ENCODE data around the gene ANTXR2. TPM values are rescaled to one million over a fixed set of nuclear protein-coding genes. Genes with fewer than 3 reads are reported as not detected.

Gene ANTXR2
- total and polyA plus RNA-seq, 2 donors (not counting 3 experiments of a cell fraction or from before 2014, with no cell fraction given): 6.6 to 64.6 TPM

- no TSS peak for BruUV-seq (replicated peaks)
- intact Hi-C loops (cut with micrococcal nuclease): no loop called here
- peaks cover 4 to 10% of the 10 kb centered on the region in 2 experiments for H3K36me3 ChIP-seq (ENCODE audit: control insufficient read depth in 2 of 2, extremely low read depth in 1 of 2, insufficient read depth in 2 of 2, low read length in 2 of 2)
- H3K27ac ChIP-seq (ENCODE audit: insufficient read depth, low read depth, low read length): no peak overlapping the region
- no peaks in the 10 kb centered on the region for H4K20me1 ChIP-seq (replicated peaks; ENCODE audit: control insufficient read depth, extremely low read depth, insufficient read depth, low read length)
- H3K9me1 ChIP-seq (replicated peaks; ENCODE audit: control insufficient read depth, extremely low read depth, insufficient read depth, low read length): no peaks in the 10 kb centered on the region
- ChIA-PET POLR2A (no interaction called here), CTCF (no interaction called here)
- H3K79me2 ChIP-seq (ENCODE audit: control insufficient read depth, insufficient read depth, low read length): no peaks in the 10 kb centered on the region
- H3K27me3 ChIP-seq (ENCODE audit: control insufficient read depth in 2 of 2, insufficient read depth in 2 of 2, low read length in 2 of 2): no peaks in the 10 kb centered on the region
- DNase-seq (ENCODE audit: low read depth, low spot score) (no peak), FAIRE-seq (no peak)
- H3K4me3 ChIP-seq (replicated peaks in 1 of 3; ENCODE audit: insufficient read depth in 1 of 3, low read depth in 1 of 3, low read length in 3 of 3): no peak overlapping the region
- dilution Hi-C loops (cut with MboI; ENCODE audit: extremely low pct_ligation_motif_present, low sequenced_read_pairs): no loop called here
- H3K9ac ChIP-seq (replicated peaks; ENCODE audit: extremely low read depth, insufficient read depth, low read length): no peak overlapping the region
- no peaks in the 10 kb centered on the region for H3K9me3 ChIP-seq (replicated peaks; ENCODE audit: control insufficient read depth, insufficient read depth, low read length)
- no peak overlapping the region for H2AFZ ChIP-seq (ENCODE audit: low read depth, low read length)
- H3K4me2 ChIP-seq (ENCODE audit: insufficient read depth, low read length): no peak overlapping the region
- no peaks in the 10 kb centered on the region for H3K4me1 ChIP-seq (ENCODE audit: control insufficient read depth, extremely low read depth, insufficient read depth, low read length)
- no peak for TF ChIP-seq CTCF (IDR thresholded peaks at IDR 0.05; ENCODE audit: extremely low read depth in 1 of 2, insufficient read depth in 1 of 2, low read depth in 1 of 2, low read length in 2 of 2)
- TF ChIP-seq EZH2 (IDR thresholded peaks at IDR 0.05; ENCODE audit: borderline replicate concordance, low read depth, low read length, severe bottlenecking): no peak
- TF ChIP-seq POLR2AphosphoS5 (IDR thresholded peaks at IDR 0.05; ENCODE audit: insufficient read depth, low read depth, low read length): no peak
- TF ChIP-seq POLR2A (IDR thresholded peaks at IDR 0.05; ENCODE audit: low read depth, low read length): no peak
- TF ChIP-seq JUN (IDR thresholded peaks at IDR 0.05; ENCODE audit: borderline replicate concordance, insufficient read depth, insufficient read length, low read depth): no peak
- TF ChIP-seq MYC (IDR thresholded peaks at IDR 0.05; ENCODE audit: low read depth, low read length): no peak
- TF ChIP-seq GATA2 (IDR thresholded peaks at IDR 0.05; ENCODE audit: insufficient read depth, insufficient read length, low read depth, low read length): no peak
- no peak for TF ChIP-seq MAX (IDR thresholded peaks at IDR 0.05; ENCODE audit: insufficient read depth, insufficient read length)
- no peak for TF ChIP-seq FOS (IDR thresholded peaks at IDR 0.05; ENCODE audit: borderline replicate concordance, insufficient read depth, low read length)
Measured at GRCh38 chr4:79906303-79906702, 166.7 kb downstream of the ANTXR2 start.

All from endothelial cell of umbilical vein (primary cell).